Renal cortex interstitium (tissue), 11 donors: ENCODE data around the gene AMOT. TPM values are rescaled to one million over a fixed set of nuclear protein-coding genes. Genes with fewer than 3 reads are reported as not detected.

Experiments
- DNase-seq, 11 donors: peaks; one replicate each; pipeline ENCODE4 v3.0.0-alpha.2; 2013; ENCODE audit warnings: low read depth in 9 of 11, low spot score in 4 of 11; ENCODE audit errors: extremely low read depth in 1 of 11
- polyA plus RNA-seq, 3 donors: library from polyadenylated mRNA; unstranded; fragments of 120-200 nt; gene quantifications; one replicate each; pipeline ENCODE4 v1.2.1, GENCODE V29; 2013; ENCODE audit not compliant: insufficient read length in 3 of 3

The AMOT gene
- polyA plus RNA-seq, 3 donors, result 71.0 to 82.0 (median 75.5) TPM

- no peak for DNase-seq
These were observed 21.5 kb downstream of the AMOT start for GRCh38 chrX:112819008-112819640.

GRCh38 chrX:112818114-112819007 lies 22.3 kb downstream of the AMOT start:
- no peak for DNase-seq

GRCh38 chrX:112816908-112817307 lies 23.7 kb downstream of the AMOT start:
- DNase-seq, result no peak

- no peak for DNase-seq
These were observed 26.1 kb downstream of the AMOT start for GRCh38 chrX:112814496-112814895.

GRCh38 chrX:112812741-112813140 lies 27.9 kb downstream of the AMOT start:
- DNase-seq, result no peak

GRCh38 chrX:112808651-112809195 lies 31.9 kb downstream of the AMOT start:
- no peak for DNase-seq

- DNase-seq, result no peak
These were observed 32.6 kb downstream of the AMOT start for GRCh38 chrX:112808007-112808406.

GRCh38 chrX:112803060-112803459 lies 37.6 kb downstream of the AMOT start:
- no peak for DNase-seq

GRCh38 chrX:112802541-112802940 lies 38.1 kb downstream of the AMOT start:
- DNase-seq, result no peak

- no peak for DNase-seq
These were observed 39.5 kb downstream of the AMOT start for GRCh38 chrX:112800971-112801775.

GRCh38 chrX:112799425-112799824 lies 41.2 kb downstream of the AMOT start:
- no peak for DNase-seq

- no peak for DNase-seq
These were observed 41.9 kb downstream of the AMOT start for GRCh38 chrX:112798736-112799135.

- no peak for DNase-seq
These were observed 50.7 kb downstream of the AMOT start for GRCh38 chrX:112789931-112790330.

- DNase-seq, result no peak
These were observed 54.6 kb downstream of the AMOT start for GRCh38 chrX:112786076-112786475.

GRCh38 chrX:112785344-112785743 lies 55.3 kb downstream of the AMOT start:
- no peak for DNase-seq

- no peak for DNase-seq
These were observed 55.9 kb downstream of the AMOT start for GRCh38 chrX:112784692-112785091.

- DNase-seq, result no peak
These were observed 61.5 kb downstream of the AMOT start for GRCh38 chrX:112779139-112779538.

GRCh38 chrX:112774651-112775293 lies 65.9 kb downstream of the AMOT start:
- DNase-seq, result no peak

- DNase-seq, result no peak
These were observed 66.5 kb downstream of the AMOT start for GRCh38 chrX:112774142-112774541.
